HepG2 (cell line): ENCODE measurements around the gene ZC3H7B. TPM values are rescaled to one million over a fixed set of nuclear protein-coding genes. Genes with fewer than 3 reads are reported as not detected.

Experiments used
- BATF2 ChIP-seq: sonication (generic); formaldehyde crosslinking; IDR thresholded peaks from 2 replicates; pipeline ENCODE4 v1.8.0; 2022; ENCODE audit warnings: mild to moderate bottlenecking, missing genetic modification reagents, moderate library complexity
- CCDC6 ChIP-seq: sonication (generic); formaldehyde crosslinking; IDR thresholded peaks from 2 replicates; pipeline ENCODE4 v1.8.1; 2022; ENCODE audit warnings: mild to moderate bottlenecking, missing genetic modification reagents, moderate library complexity
- CENPBD1 ChIP-seq: sonication (generic); formaldehyde crosslinking; IDR thresholded peaks from 2 replicates; pipeline ENCODE4 v1.8.0; 2022; ENCODE audit warnings: missing genetic modification reagents, low read depth, mild to moderate bottlenecking, borderline replicate concordance
- CHD4 ChIP-seq: fragments of 200-600 bp; sonication (generic); IDR thresholded peaks from 2 replicates; pipeline ENCODE4 v1.7.0; 2017; ENCODE audit warnings: mild to moderate bottlenecking, low read length, borderline replicate concordance
- CTCF ChIP-seq: sonication (generic); formaldehyde crosslinking; IDR thresholded peaks from 2 replicates; pipeline ENCODE4 v1.5.0; 2020; ENCODE audit warnings: mild to moderate bottlenecking, missing genetic modification reagents, moderate library complexity
- DR1 ChIP-seq: sonication (generic); formaldehyde crosslinking; IDR thresholded peaks from 2 replicates; pipeline ENCODE4 v1.8.0; 2021; ENCODE audit warnings: mild to moderate bottlenecking, missing genetic modification reagents, inconsistent platforms
- FOXC1 ChIP-seq: sonication (generic); formaldehyde crosslinking; IDR thresholded peaks from 2 replicates; pipeline ENCODE4 v1.8.0; 2022; ENCODE audit warnings: mild to moderate bottlenecking, missing genetic modification reagents, borderline replicate concordance
- FOXP4 ChIP-seq: sonication (generic); formaldehyde crosslinking; IDR thresholded peaks from 2 replicates; pipeline ENCODE4 v1.4.0; 2020; ENCODE audit warnings: missing genetic modification reagents
- HIC2 ChIP-seq: sonication (generic); formaldehyde crosslinking; IDR thresholded peaks from 2 replicates; pipeline ENCODE4 v1.9.0; 2022; ENCODE audit warnings: low read depth, missing genetic modification reagents
- IKZF4 ChIP-seq: sonication (generic); formaldehyde crosslinking; IDR thresholded peaks from 2 replicates; pipeline ENCODE4 v1.5.1; 2020; ENCODE audit warnings: borderline replicate concordance, mild to moderate bottlenecking, low read depth, missing genetic modification reagents; ENCODE audit errors: not compliant biosample characterization
- MTERF4 ChIP-seq: sonication (generic); formaldehyde crosslinking; IDR thresholded peaks from 2 replicates; pipeline ENCODE4 v1.8.0; 2023; ENCODE audit warnings: mild to moderate bottlenecking, missing genetic modification reagents
- MXD4 ChIP-seq: IDR thresholded peaks from 2 replicates; pipeline ENCODE4 v1.6.1; 2016; ENCODE audit warnings: mild to moderate bottlenecking, missing biosample characterization, missing genetic modification reagents
- NCOA5 ChIP-seq: sonication (generic); formaldehyde crosslinking; IDR thresholded peaks from 2 replicates; pipeline ENCODE4 v1.4.0; 2020; ENCODE audit warnings: missing genetic modification reagents
- REL ChIP-seq: sonication (generic); formaldehyde crosslinking; conservative IDR thresholded peaks from 2 replicates; pipeline ENCODE4 v1.8.0; 2022; ENCODE audit warnings: mild to moderate bottlenecking, missing genetic modification reagents, moderate library complexity
- SP5 ChIP-seq: IDR thresholded peaks from 2 replicates; pipeline ENCODE4 v1.6.1; 2016; ENCODE audit warnings: low read depth, borderline replicate concordance
- U2AF2 ChIP-seq: fragments of 200-400 bp; formaldehyde crosslinking; IDR thresholded peaks from 2 replicates; pipeline ENCODE4 v1.6.1; 2017; ENCODE audit warnings: low read depth, mild to moderate bottlenecking, low read length
- ZMAT5 ChIP-seq: sonication (generic); formaldehyde crosslinking; IDR thresholded peaks from 2 replicates; pipeline ENCODE4 v1.5.0; 2020; ENCODE audit warnings: mild to moderate bottlenecking, low read depth, missing genetic modification reagents, borderline replicate concordance
- ZNF552 ChIP-seq: sonication (generic); formaldehyde crosslinking; IDR thresholded peaks from 2 replicates; pipeline ENCODE4 v1.9.0; 2022; ENCODE audit warnings: missing genetic modification reagents, mild to moderate bottlenecking, borderline replicate concordance
- ZNF749 ChIP-seq: sonication (generic); formaldehyde crosslinking; IDR thresholded peaks from 2 replicates; pipeline ENCODE4 v1.8.0; 2022; ENCODE audit warnings: mild to moderate bottlenecking, missing genetic modification reagents, moderate library complexity, borderline replicate concordance
- ZSCAN9 ChIP-seq: IDR thresholded peaks from 2 replicates; pipeline ENCODE4 v1.6.1; 2016; ENCODE audit warnings: borderline replicate concordance
- polyA plus RNA-seq, 8 experiments: library from polyadenylated mRNA; depleted of rRNA in 3 of 8; stranded (reverse) in 7 of 8; unstranded in 1 of 8; fragments of >200 nt; fragmentation: Illumina TruSeq in 4 of 8; extraction: Trizol in 4 of 8; gene quantifications; 2 replicates each; pipeline versions ENCODE4 v1.2.1 to v1.2.3, GENCODE V29; 2011 to 2016; ENCODE audit warnings: low read depth in 4 of 8, missing spikeins in 1 of 8, mixed read lengths in 1 of 8; ENCODE audit not compliant: insufficient read depth in 1 of 8
- total RNA-seq, 5 experiments: library from RNA; depleted of rRNA; stranded (reverse); fragments of >200 nt; fragmentation: Illumina TruSeq; extraction: Trizol; gene quantifications; 2 replicates each; pipeline ENCODE4 v1.2.3, GENCODE V29; 2016; ENCODE audit warnings: low read depth in 1 of 5

Gene ZC3H7B
- total and polyA plus RNA-seq, 2 of the 13 experiments (the other 11 are each of a cell fraction or from before 2014, with no cell fraction given), result 26.4 to 37.2 TPM

GRCh38 chr22:41380993-41381328 is 79.6 kb downstream of the ZC3H7B start (continued):
- TF ChIP-seq FOXP4 (CRISPR knock-in tag) (no peak), IKZF4 (CRISPR knock-in tag) (no peak), CENPBD1 (CRISPR knock-in tag) (no peak), DR1 (CRISPR knock-in tag) (no peak), REL (CRISPR knock-in tag) (no peak), ZMAT5 (CRISPR knock-in tag) (no peak), SP5 (CRISPR knock-in tag) (peak; percentile 44), CHD4 (no peak), FOXC1 (no peak), BATF2 (CRISPR knock-in tag) (no peak), ZNF749 (CRISPR knock-in tag) (no peak; the same call in 1 of the 2 replicates), HIC2 (CRISPR knock-in tag) (0 out of 2 replicates have a peak, but pooled peaks have one; percentile 37), MXD4 (CRISPR knock-in tag) (peak; percentile 32; the same call in 1 of the 2 replicates), NCOA5 (CRISPR knock-in tag) (no peak), CCDC6 (CRISPR knock-in tag) (no peak), ZSCAN9 (CRISPR knock-in tag) (no peak), ZNF552 (no peak), U2AF2 (no peak), MTERF4 (CRISPR knock-in tag) (no peak), CTCF (CRISPR knock-in tag) (no peak)
